HG03460 (cell line): ENCODE measurements around the gene SPATA21.
A peak's percentile ranks its signal among the peaks of the same experiment; 100 is the strongest.

Experiments used
- ATAC-seq: cut with Tn5 transposase; IDR thresholded peaks from one replicate; pipeline ENCODE4 v1.9.1; 2021; ENCODE audit not compliant: unreplicated experiment

The SPATA21 gene

GRCh38 chr1:16422041-16422440 lies 15.2 kb downstream of the SPATA21 start:
- no peak for ATAC-seq

- ATAC-seq: no peak
These were observed 16.0 kb downstream of the SPATA21 start for GRCh38 chr1:16421201-16421600.

DNA sequence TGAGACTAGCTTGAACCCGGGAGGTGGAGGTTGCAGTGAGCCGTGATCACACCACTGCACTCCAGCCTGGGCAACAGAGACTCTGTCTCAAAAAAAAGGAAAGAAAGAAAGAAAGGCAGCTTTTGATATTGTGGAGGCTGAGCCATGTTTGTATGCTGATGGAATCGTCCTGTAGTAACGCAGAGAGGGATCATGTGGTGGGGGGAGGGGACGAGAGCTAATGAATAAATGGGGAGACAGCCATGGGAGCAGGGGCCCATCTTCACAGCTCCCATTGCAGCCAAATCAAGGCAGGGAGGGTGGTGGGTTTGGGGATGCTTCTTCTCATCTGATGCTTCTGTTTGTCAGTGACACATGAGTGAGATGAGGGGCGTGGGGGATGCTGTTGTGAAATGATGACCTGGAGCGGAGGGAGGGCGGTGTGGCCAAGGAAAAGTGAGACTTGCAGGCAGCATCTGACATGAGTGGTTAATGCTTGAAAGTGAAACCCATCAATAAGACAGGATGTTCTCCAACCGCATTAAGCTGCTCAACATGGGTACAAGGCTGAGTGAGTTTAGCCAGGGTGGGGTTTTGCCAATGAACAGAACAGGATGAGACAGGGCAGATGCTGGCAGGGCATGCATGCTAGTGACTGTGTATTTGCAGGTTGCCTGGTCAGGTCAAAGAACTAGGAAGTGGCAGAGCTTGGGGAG lies 16.7 kb downstream of the SPATA21 start:
- peak; percentile 88 for ATAC-seq

GRCh38 chr1:16418823-16419425 lies 18.3 kb downstream of the SPATA21 start:
- no peak for ATAC-seq

DNA sequence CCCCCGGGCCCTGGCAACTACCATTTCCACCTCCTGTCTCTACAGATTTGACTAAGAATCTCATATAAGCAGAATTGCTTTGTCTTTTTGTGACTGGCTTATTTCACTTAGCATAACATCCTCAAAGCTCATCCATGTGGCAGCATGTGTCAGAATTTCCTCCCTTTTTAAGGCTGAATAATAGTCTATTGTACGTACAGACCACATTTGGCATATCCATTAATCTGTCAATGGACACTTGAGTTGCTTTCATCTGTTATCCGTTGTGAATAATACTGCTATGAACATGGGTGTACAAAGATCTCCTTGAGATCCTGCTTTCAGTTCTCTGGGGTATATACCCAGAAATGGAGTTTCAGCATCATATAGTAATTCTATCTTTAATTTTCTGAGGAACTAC lies 24.0 kb downstream of the SPATA21 start:
- ATAC-seq: no peak

- ATAC-seq: no peak
These were observed 26.4 kb downstream of the SPATA21 start for GRCh38 chr1:16410803-16411202.

- ATAC-seq: no peak
These were observed 27.6 kb downstream of the SPATA21 start for GRCh38 chr1:16409536-16410152.

DNA sequence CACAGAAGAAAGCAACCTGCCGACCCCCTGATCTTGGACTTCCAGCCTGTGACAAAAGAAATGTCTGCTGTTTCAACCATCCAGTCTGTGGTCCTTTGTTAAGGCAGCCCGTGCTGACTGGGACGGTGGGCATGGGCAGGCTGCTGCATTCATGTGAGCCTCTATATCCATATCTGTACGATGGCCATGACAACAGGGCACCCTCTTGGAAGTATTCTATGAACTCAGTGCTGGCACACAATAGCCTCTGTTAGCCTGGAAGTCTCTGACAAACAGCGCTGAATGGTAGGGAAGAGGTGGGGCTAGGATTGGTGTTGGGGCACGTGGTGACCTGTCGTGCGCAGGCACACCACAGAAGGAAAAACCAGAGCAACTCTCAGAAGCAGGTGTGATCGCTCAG lies 30.4 kb downstream of the SPATA21 start:
- ATAC-seq: no peak

GRCh38 chr1:16405441-16405840 lies 31.8 kb downstream of the SPATA21 start:
- no peak for ATAC-seq

DNA sequence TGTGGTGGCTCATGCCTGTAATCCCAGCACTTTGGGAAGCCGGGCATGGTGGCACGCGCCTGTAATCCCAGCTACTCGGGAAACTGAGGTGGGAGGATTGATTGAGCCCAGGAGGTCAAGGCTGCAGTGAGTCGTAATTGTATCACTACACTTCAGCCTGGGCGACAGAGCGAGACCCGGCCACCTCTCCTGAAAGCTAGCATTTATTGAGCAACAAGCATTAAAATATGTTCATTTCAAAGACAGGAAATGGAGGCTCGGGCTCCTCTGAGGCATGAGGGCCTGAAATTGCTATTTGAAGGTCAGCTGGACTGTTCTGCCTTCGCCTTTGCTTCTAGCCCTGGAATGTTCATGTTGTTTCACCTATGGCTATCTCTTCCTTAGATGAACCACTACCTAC lies 34.5 kb downstream of the SPATA21 start:
- no peak for ATAC-seq

- ATAC-seq: no peak
These were observed 38.8 kb downstream of the SPATA21 start for GRCh38 chr1:16398371-16398953.

DNA sequence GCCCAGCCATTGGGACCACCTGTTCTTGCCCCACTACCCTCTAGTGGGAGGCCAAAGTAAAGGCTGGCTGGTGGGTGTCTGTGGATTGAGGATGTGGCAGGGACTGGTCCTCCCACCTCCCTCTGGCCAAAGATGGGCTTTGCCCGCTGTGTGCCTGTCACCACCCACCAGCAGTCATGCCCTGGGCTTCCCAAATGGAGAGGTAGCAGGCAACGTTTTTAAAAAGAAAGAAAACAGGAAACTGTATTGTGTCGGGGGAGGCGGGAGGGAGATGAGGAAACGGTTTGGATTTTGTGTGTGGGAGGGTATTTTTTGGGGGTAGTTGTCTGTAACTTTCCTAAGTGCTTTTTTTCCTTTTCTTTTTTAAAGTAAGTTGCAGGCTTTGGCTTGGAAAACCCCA lies 40.1 kb downstream of the SPATA21 start:
- no peak for ATAC-seq

DNA sequence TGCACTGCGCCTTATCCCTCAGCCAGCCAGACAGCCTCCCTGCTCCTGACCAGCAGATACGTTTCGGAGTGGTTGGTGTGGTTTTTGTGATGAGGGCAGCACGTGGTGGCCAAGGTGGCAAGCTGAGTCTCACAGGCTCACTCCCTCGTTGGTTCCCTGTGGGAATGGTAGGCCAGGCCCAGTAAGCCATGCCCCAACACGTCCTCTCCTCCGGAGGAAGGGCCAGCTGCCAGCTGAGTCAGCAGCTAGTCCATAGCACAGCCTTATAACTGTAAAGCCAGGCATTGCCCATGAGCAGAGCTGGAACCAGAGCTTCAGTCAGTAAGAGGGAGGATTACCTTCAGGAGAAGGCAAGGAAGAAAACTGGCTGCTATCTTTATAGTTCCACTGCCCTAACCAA lies 40.6 kb downstream of the SPATA21 start:
- ATAC-seq: no peak

GRCh38 chr1:16394977-16395376 lies 42.2 kb downstream of the SPATA21 start:
- ATAC-seq: no peak

GRCh38 chr1:16393570-16394521 lies 43.4 kb downstream of the SPATA21 start:
- ATAC-seq: no peak

DNA sequence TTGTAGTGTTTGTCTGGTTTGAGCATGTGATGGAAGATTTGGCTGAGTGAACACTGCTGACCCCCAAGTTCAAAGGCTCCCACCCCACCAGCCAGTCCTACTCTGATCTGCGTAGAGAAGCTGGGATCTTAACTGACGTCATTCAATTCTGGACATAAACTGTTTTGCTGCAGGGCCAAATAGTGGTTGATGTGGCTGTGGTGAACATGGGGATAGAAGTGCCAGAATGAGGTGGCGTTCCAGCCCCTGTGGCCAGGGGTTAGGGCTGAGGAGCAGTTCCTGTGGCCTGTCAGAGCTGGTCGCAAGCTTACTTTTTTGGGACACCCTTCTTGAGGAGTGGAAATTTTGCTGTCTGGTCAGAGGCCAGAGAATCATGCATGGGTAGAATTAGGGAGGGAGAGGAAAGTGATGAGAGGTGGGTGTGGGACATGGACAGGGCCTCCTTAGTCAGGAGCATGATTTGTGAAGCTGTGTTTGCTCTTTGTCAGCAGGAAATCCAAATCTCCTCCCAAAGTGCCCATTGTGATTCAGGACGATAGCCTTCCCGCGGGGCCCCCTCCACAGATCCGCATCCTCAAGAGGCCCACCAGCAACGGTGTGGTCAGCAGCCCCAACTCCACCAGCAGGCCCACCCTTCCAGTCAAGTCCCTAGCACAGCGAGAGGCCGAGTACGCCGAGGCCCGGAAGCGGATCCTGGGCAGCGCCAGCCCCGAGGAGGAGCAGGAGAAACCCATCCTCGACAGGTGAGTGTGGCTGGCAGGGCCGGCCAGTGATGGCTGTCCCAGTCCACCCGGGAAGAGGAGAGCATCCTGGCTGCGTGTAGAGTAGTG lies 44.3 kb downstream of the SPATA21 start:
- ATAC-seq: no peak

DNA sequence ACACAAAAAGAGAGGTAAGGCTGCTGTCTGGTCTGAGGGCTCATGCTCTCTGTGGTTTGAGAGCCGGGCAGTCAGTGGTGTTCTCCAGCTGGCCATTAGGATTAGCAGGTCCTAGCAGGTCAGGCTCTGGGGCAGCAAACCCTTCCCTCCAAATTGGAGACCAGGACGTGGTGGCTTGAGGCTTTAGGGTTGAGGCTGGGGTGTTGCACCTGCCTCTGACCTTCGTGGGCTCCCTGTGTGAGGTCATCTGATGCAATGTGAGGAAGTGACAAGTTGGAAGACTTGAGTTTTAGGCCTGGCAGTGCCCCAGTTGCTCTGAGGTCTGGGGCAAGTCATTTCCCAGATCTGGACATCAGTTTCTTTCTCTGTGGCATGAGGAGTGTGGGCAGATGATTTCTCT lies 45.8 kb downstream of the SPATA21 start:
- ATAC-seq: no peak

GRCh38 chr1:16387201-16388188 lies 49.7 kb downstream of the SPATA21 start:
- no peak for ATAC-seq
